CD4-positive, alpha-beta T cell (primary cell): ENCODE data around the gene PLA2R1. TPM values are rescaled to one million over a fixed set of nuclear protein-coding genes. Genes with fewer than 3 reads are reported as not detected.
A peak's percentile ranks its signal among the peaks of the same experiment; 100 is the strongest.

Experiments used
- ATAC-seq: fragments of 200-7000 bp; cut with Tn5 transposase; one replicate; pipeline ENCODE4 v1.10.0; 2022; ENCODE audit warnings: mild to moderate bottlenecking; ENCODE audit not compliant: poor library complexity
- CTCF ChIA-PET: fragments of 350-600 bp; sonication (Branson Sonifier 250); formaldehyde crosslinking; loops from one replicate; lab custom pipeline; 2021; ENCODE audit warnings: antibody characterized with exemption, inconsistent platforms; lab: Charles Lee
- POLR2A ChIA-PET: fragments of 350-600 bp; sonication (Branson Sonifier 250); formaldehyde crosslinking; loops from one replicate; lab custom pipeline; 2021; ENCODE audit warnings: antibody characterized with exemption, inconsistent platforms; lab: Charles Lee
- DNase-seq, 14 experiments: peaks; one replicate each; pipeline ENCODE4 v3.0.0-alpha.2; 2013 to 2020; ENCODE audit warnings: mixed read lengths in 2 of 14
- H3K27ac ChIP-seq, 2 donors: one replicate each; pipeline versions ENCODE4 v1.5.1 to v1.7.0; 2013; ENCODE audit warnings: low read length in 2 of 2, low read depth in 1 of 2, mild to moderate bottlenecking in 1 of 2
- H3K27me3 ChIP-seq, 2 experiments: 1 replicate in 1 of 2; 2 replicates in 1 of 2; pipeline versions ENCODE4 v1.6.1 to v1.7.0; 2013; ENCODE audit warnings: low read length in 2 of 2, control low read depth in 1 of 2, mild to moderate bottlenecking in 1 of 2, moderate library complexity in 1 of 2; ENCODE audit not compliant: insufficient read depth in 2 of 2, control insufficient read depth in 1 of 2
- H3K36me3 ChIP-seq: one replicate; pipeline ENCODE4 v1.6.1; 2013; ENCODE audit warnings: low read length, control low read depth; ENCODE audit not compliant: insufficient read depth
- H3K4me1 ChIP-seq: one replicate; pipeline ENCODE4 v1.6.1; 2013; ENCODE audit warnings: low read length, control low read depth; ENCODE audit not compliant: insufficient read depth
- H3K4me3 ChIP-seq: one replicate; pipeline ENCODE4 v1.5.1; 2013; ENCODE audit warnings: mild to moderate bottlenecking, low read length, moderate library complexity
- H3K9me3 ChIP-seq, 2 experiments: 1 replicate in 1 of 2; 2 replicates in 1 of 2; pipeline versions ENCODE4 v1.6.1 to v1.7.0; 2013; ENCODE audit warnings: low read length in 2 of 2, mild to moderate bottlenecking in 2 of 2, control low read depth in 1 of 2, moderate library complexity in 1 of 2; ENCODE audit not compliant: control insufficient read depth in 1 of 2, insufficient read depth in 1 of 2
- H3K27ac Mint-ChIP-seq: one replicate; pipeline ENCODE4 v1.8.0; 2020; ENCODE audit warnings: mixed read lengths
- H3K27me3 Mint-ChIP-seq: one replicate; pipeline ENCODE4 v1.8.0; 2021; ENCODE audit warnings: mixed read lengths
- H3K36me3 Mint-ChIP-seq: one replicate; pipeline ENCODE4 v1.8.0; 2021; ENCODE audit warnings: low read depth, mixed read lengths
- H3K4me1 Mint-ChIP-seq: one replicate; pipeline ENCODE4 v1.8.0; 2021; ENCODE audit warnings: low read depth, mixed read lengths
- H3K4me3 Mint-ChIP-seq: one replicate; pipeline ENCODE4 v1.8.0; 2020; ENCODE audit warnings: mild to moderate bottlenecking, mixed read lengths
- H3K9me3 Mint-ChIP-seq: one replicate; pipeline ENCODE4 v1.8.0; 2020; ENCODE audit warnings: mixed read lengths
- CTCF ChIP-seq: fragments of 200-600 bp; IDR thresholded peaks from one replicate; pipeline ENCODE4 v1.8.0; 2022; ENCODE audit warnings: antibody characterized with exemption, mild to moderate bottlenecking
- intact Hi-C, 2 experiments: fragments of 100-400 bp; cut with DNase I in 1 of 2; cut with micrococcal nuclease in 1 of 2; formaldehyde crosslinking; loops; one replicate each; pipeline versions ENCODE4 v1.15.1 to v1.9.0; 2023 to 2025; cut with DNase I, micrococcal nuclease
- total RNA-seq, 174 experiments: library from RNA in 2 of 174; stranded (reverse) in 2 of 174; gene quantifications; one replicate each; pipeline ENCODE4 v1.2.3 and lab custom pipeline; 2021 to 2026

Gene PLA2R1
- total RNA-seq, 2 experiments from 2014 or later = not detected

- no peak for TF ChIP-seq CTCF
- no peaks in the 10 kb centered on the region for H3K27me3 ChIP-seq
- CTCF ChIA-PET = no interaction called here
- Mint-ChIP-seq H3K9me3 (no peaks in the 10 kb centered on the region), H3K27ac (no peak overlapping the region), H3K4me3 (no peak overlapping the region), H3K4me1 (no peaks in the 10 kb centered on the region), H3K27me3 (no peaks in the 10 kb centered on the region), H3K36me3 (no peaks in the 10 kb centered on the region)
- H3K27ac ChIP-seq = no peak overlapping the region
- no peaks in the 10 kb centered on the region for H3K4me1 ChIP-seq
- POLR2A ChIA-PET = no interaction called here
- intact Hi-C loops = no loop called here
- no peaks in the 10 kb centered on the region for H3K9me3 ChIP-seq
- no peak for ATAC-seq
- DNase-seq = no peak
- no peak overlapping the region for H3K4me3 ChIP-seq
- H3K36me3 ChIP-seq = no peaks in the 10 kb centered on the region
These were observed 124.0 kb downstream of the PLA2R1 start for GRCh38 chr2:159938395-159938794.

GRCh38 chr2:159936471-159936870 lies 125.9 kb downstream of the PLA2R1 start:
- no peaks in the 10 kb centered on the region for H3K36me3 ChIP-seq
- H3K9me3 ChIP-seq = no peaks in the 10 kb centered on the region
- H3K4me3 ChIP-seq = no peak overlapping the region
- Mint-ChIP-seq H3K27ac (no peak overlapping the region), H3K4me1 (no peaks in the 10 kb centered on the region), H3K27me3 (no peaks in the 10 kb centered on the region), H3K36me3 (no peaks in the 10 kb centered on the region), H3K9me3 (no peaks in the 10 kb centered on the region), H3K4me3 (no peak overlapping the region)
- no peak for DNase-seq
- ChIA-PET CTCF (no interaction called here), POLR2A (no interaction called here)
- intact Hi-C loops = no loop called here
- ATAC-seq = no peak
- no peaks in the 10 kb centered on the region for H3K27me3 ChIP-seq
- H3K27ac ChIP-seq = no peak overlapping the region
- no peaks in the 10 kb centered on the region for H3K4me1 ChIP-seq
- TF ChIP-seq CTCF = no peak

- TF ChIP-seq CTCF = no peak
- DNase-seq = peak in 2 of 14 experiments; percentile 8 to 13
- intact Hi-C loops = no loop called here
- POLR2A ChIA-PET = no interaction called here
- Histone ChIP-seq H3K36me3 (no peaks in the 10 kb centered on the region), H3K4me3 (no peak overlapping the region), H3K9me3 (no peaks in the 10 kb centered on the region), H3K27me3 (no peaks in the 10 kb centered on the region), H3K27ac (no peak overlapping the region), H3K4me1 (no peaks in the 10 kb centered on the region)
- ATAC-seq = no peak
- no peaks in the 10 kb centered on the region for H3K4me1 Mint-ChIP-seq
- no peaks in the 10 kb centered on the region for H3K36me3 Mint-ChIP-seq
- H3K27ac Mint-ChIP-seq = no peak overlapping the region
- CTCF ChIA-PET = no interaction called here
- H3K4me3 Mint-ChIP-seq = no peak overlapping the region
- no peaks in the 10 kb centered on the region for H3K9me3 Mint-ChIP-seq
- H3K27me3 Mint-ChIP-seq = no peaks in the 10 kb centered on the region
These were observed 128.7 kb downstream of the PLA2R1 start for GRCh38 chr2:159933727-159934049.
